Osteoblast (primary cell): ENCODE results near the gene ATP11B. TPM values are rescaled to one million over a fixed set of nuclear protein-coding genes. Genes with fewer than 3 reads are reported as not detected.

Experiments
- DNase-seq: peaks from one replicate; pipeline ENCODE4 v3.0.0; 2011; ENCODE audit warnings: low spot score, mixed read lengths; ENCODE audit not compliant: insufficient read length; ENCODE audit errors: missing footprints
- H2AFZ ChIP-seq: 2 replicates; pipeline ENCODE4 v1.6.0; 2011; ENCODE audit warnings: mild to moderate bottlenecking, low read length
- H3K27ac ChIP-seq: 2 replicates; pipeline ENCODE4 v1.5.1; 2011; ENCODE audit warnings: mild to moderate bottlenecking, low read depth, low read length, moderate library complexity
- H3K27me3 ChIP-seq: 2 replicates; pipeline ENCODE4 v1.6.0; 2012; ENCODE audit warnings: mild to moderate bottlenecking, control low read depth, inconsistent platforms, low read length, moderate library complexity; ENCODE audit not compliant: insufficient read depth
- H3K36me3 ChIP-seq: 2 replicates; pipeline ENCODE4 v1.5.1; 2011; ENCODE audit warnings: mild to moderate bottlenecking, low read length, control low read depth, moderate library complexity; ENCODE audit not compliant: insufficient read depth
- H3K4me1 ChIP-seq: 2 replicates; pipeline ENCODE4 v1.5.1; 2011; ENCODE audit warnings: mild to moderate bottlenecking, low read length, control low read depth, moderate library complexity; ENCODE audit not compliant: insufficient read depth
- H3K4me2 ChIP-seq: 2 replicates; pipeline ENCODE4 v1.6.0; 2011; ENCODE audit warnings: mild to moderate bottlenecking, low read length; ENCODE audit not compliant: insufficient read depth
- H3K4me3 ChIP-seq: fragments of 200-600 bp; sonication (generic); 3 replicates; pipeline ENCODE4 v1.5.1; 2012; ENCODE audit warnings: mild to moderate bottlenecking, low read length, inconsistent platforms; ENCODE audit not compliant: insufficient read depth
- H3K79me2 ChIP-seq: 2 replicates; pipeline ENCODE4 v1.6.0; 2012; ENCODE audit warnings: mild to moderate bottlenecking, low read length, control low read depth, inconsistent platforms; ENCODE audit not compliant: insufficient read depth
- H3K9me3 ChIP-seq: 2 replicates; pipeline ENCODE4 v1.5.1; 2011; ENCODE audit warnings: low read depth, low read length, control low read depth
- H4K20me1 ChIP-seq: 2 replicates; pipeline ENCODE4 v1.6.0; 2012; ENCODE audit warnings: mild to moderate bottlenecking, low read length, control low read depth; ENCODE audit not compliant: insufficient read depth
- CTCF ChIP-seq: IDR thresholded peaks from 2 replicates; pipeline ENCODE4 v1.5.1; 2011; ENCODE audit warnings: mild to moderate bottlenecking, low read depth, low read length, moderate library complexity; ENCODE audit errors: extremely low read depth
- total RNA-seq: library from RNA; depleted of rRNA; stranded (reverse); fragments of >200 nt; gene quantifications from 2 replicates; pipeline ENCODE4 v1.2.3, GENCODE V29; 2012

ATP11B gene
- total RNA-seq = 71.3 and 76.0 TPM in 2 replicates

- no peaks in the 10 kb centered on the region for H3K36me3 ChIP-seq
- H3K9me3 ChIP-seq = no peaks in the 10 kb centered on the region
- peak within 1 kb of the TSS; percentile 88 for H3K4me3 ChIP-seq
- H3K4me2 ChIP-seq = peak within 1 kb of the TSS; percentile 96
- peak; percentile 94 for DNase-seq
- peak within 1 kb of the TSS; percentile 100 for H2AFZ ChIP-seq
- TF ChIP-seq CTCF = no peak
- H3K4me1 ChIP-seq = peaks cover 14% of the 10 kb centered on the region
- peaks cover 46% of the 10 kb centered on the region for H3K79me2 ChIP-seq
- H3K27ac ChIP-seq = peak within 1 kb of the TSS; percentile 73
- H3K27me3 ChIP-seq = peaks cover 3% of the 10 kb centered on the region
- peaks cover 22% of the 10 kb centered on the region for H4K20me1 ChIP-seq
These were observed at the start of gene ATP11B for GRCh38 chr3:182792901-182793662. Gene ATP11B, plus strand, starts transcription at chr3:182793504. Its CDS starts 256 bp downstream, at chr3:182793760.

- Histone ChIP-seq H3K4me1 (no peaks in the 10 kb centered on the region), H3K27me3 (no peaks in the 10 kb centered on the region), H4K20me1 (no peaks in the 10 kb centered on the region), H2AFZ (no peak overlapping the region), H3K4me3 (no peak overlapping the region), H3K9me3 (no peaks in the 10 kb centered on the region), H3K36me3 (no peaks in the 10 kb centered on the region), H3K79me2 (no peaks in the 10 kb centered on the region), H3K27ac (no peak overlapping the region), H3K4me2 (no peak overlapping the region)
- no peak for DNase-seq
- no peak for TF ChIP-seq CTCF
These were observed 46.3 kb upstream of the ATP11B start for GRCh38 chr3:182746959-182747358.

GRCh38 chr3:182755308-182755707 lies 38.0 kb upstream of the ATP11B start:
- Histone ChIP-seq H3K4me3 (no peak overlapping the region), H3K9me3 (no peaks in the 10 kb centered on the region), H2AFZ (no peak overlapping the region), H3K27me3 (peaks cover 5% of the 10 kb centered on the region), H3K4me2 (peak overlapping the region; percentile 6), H3K79me2 (no peaks in the 10 kb centered on the region), H3K27ac (no peak overlapping the region), H4K20me1 (no peaks in the 10 kb centered on the region), H3K36me3 (no peaks in the 10 kb centered on the region), H3K4me1 (peaks cover 19% of the 10 kb centered on the region)
- no peak for TF ChIP-seq CTCF
- DNase-seq = no peak

GRCh38 chr3:182755712-182756111 lies 37.6 kb upstream of the ATP11B start:
- Histone ChIP-seq H2AFZ (no peak overlapping the region), H3K79me2 (no peaks in the 10 kb centered on the region), H3K4me3 (no peak overlapping the region), H3K36me3 (no peaks in the 10 kb centered on the region), H3K27me3 (peaks cover 5% of the 10 kb centered on the region), H4K20me1 (no peaks in the 10 kb centered on the region), H3K4me1 (peaks cover 19% of the 10 kb centered on the region), H3K9me3 (no peaks in the 10 kb centered on the region), H3K4me2 (no peak overlapping the region), H3K27ac (no peak overlapping the region)
- TF ChIP-seq CTCF = no peak
- no peak for DNase-seq
